Measurements from ENCODE around the gene DDHD1.
"Not testable (repeated sequence)": the region's sequence is repeated elsewhere in the genome, so short reads cannot be mapped to it uniquely, and the experiment has no call there.

DNA sequence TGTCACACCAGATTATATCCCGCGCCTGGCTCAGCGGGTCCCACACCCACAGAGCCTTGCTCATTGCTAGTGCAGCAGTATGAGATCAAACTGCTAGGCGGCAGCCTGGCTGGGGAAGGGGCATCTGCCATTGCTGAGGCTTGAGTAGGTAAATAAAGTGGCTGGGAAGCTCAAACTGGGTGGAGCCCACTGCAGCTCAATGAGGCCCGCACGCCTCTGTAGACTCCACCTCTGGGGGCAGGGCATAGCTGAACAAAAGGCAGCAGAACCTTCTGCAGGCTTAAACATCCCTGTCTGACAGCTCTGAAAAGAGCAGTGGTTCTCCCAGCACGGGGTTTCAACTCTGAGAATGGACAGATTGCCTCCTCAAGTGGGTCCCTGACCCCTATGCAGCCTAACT lies 68.2 kb downstream of the DDHD1 start:
- not testable (repeated sequence) for TF ChIP-seq BCL3 (IDR thresholded peaks at IDR 0.05); MAZ (IDR thresholded peaks at IDR 0.05; ENCODE audit: borderline replicate concordance, low read depth, low read length); EP300 (IDR thresholded peaks at IDR 0.05); NPAS2 (CRISPR knock-in tag; IDR thresholded peaks at IDR 0.05; ENCODE audit: borderline replicate concordance); ESRRA (IDR thresholded peaks at IDR 0.05; ENCODE audit: borderline replicate concordance, low read length); POLR2A (IDR thresholded peaks at IDR 0.05; ENCODE audit: low read length); PHF8 (IDR thresholded peaks at IDR 0.05; ENCODE audit: borderline replicate concordance, low read depth); CTCF (IDR thresholded peaks at IDR 0.05); CEBPB (IDR thresholded peaks at IDR 0.05)

All from A549 (cell line).